Natural killer cell (primary cell): Measurements from ENCODE around the gene CCDC82. TPM values are rescaled to one million over a fixed set of nuclear protein-coding genes. Genes with fewer than 3 reads are reported as not detected.

Experiments
- ATAC-seq, 3 donors: fragments of 150-1000 bp in 2 of 3; fragments of 200-7000 bp in 1 of 3; cut with Tn5 transposase; 1 replicate in 1 of 3; 2 replicates in 2 of 3; pipeline ENCODE4 v1.10.0; 2021; ENCODE audit warnings: mild to moderate bottlenecking in 2 of 3, moderate library complexity in 2 of 3
- DNase-seq, 2 donors: peaks; one replicate each; pipeline versions ENCODE4 v3.0.0 to v3.0.0-alpha.2; 2013 to 2021; ENCODE audit warnings: mixed read lengths in 1 of 2
- H3K27ac ChIP-seq: one replicate; pipeline ENCODE4 v1.5.1; 2013; ENCODE audit warnings: mild to moderate bottlenecking, low read length
- H3K27me3 ChIP-seq: one replicate; pipeline ENCODE4 v1.6.1; 2013; ENCODE audit warnings: low read length; ENCODE audit not compliant: control insufficient read depth, insufficient read depth
- H3K36me3 ChIP-seq: one replicate; pipeline ENCODE4 v1.6.1; 2013; ENCODE audit warnings: low read length; ENCODE audit not compliant: control insufficient read depth, insufficient read depth
- H3K4me1 ChIP-seq: one replicate; pipeline ENCODE4 v1.6.1; 2013; ENCODE audit warnings: low read length; ENCODE audit not compliant: control insufficient read depth, insufficient read depth
- H3K4me3 ChIP-seq: one replicate; pipeline ENCODE4 v1.5.1; 2013; ENCODE audit warnings: low read length
- H3K9me3 ChIP-seq: one replicate; pipeline ENCODE4 v1.6.1; 2013; ENCODE audit warnings: low read length; ENCODE audit not compliant: control insufficient read depth, insufficient read depth
- H3K27ac Mint-ChIP-seq, 2 donors: one replicate each; pipeline ENCODE4 v1.8.0; 2022; ENCODE audit warnings: mild to moderate bottlenecking in 2 of 2, mixed read lengths in 2 of 2, moderate library complexity in 1 of 2
- H3K27me3 Mint-ChIP-seq, 2 donors: one replicate each; pipeline ENCODE4 v1.8.0; 2022; ENCODE audit warnings: low read depth in 2 of 2, mixed read lengths in 2 of 2
- H3K36me3 Mint-ChIP-seq: one replicate; pipeline ENCODE4 v1.8.0; 2022; ENCODE audit warnings: mixed read lengths
- H3K4me1 Mint-ChIP-seq, 2 donors: one replicate each; pipeline ENCODE4 v1.8.0; 2022; ENCODE audit warnings: mixed read lengths in 2 of 2
- H3K4me3 Mint-ChIP-seq: one replicate; pipeline ENCODE4 v1.8.0; 2022; ENCODE audit warnings: mild to moderate bottlenecking, moderate library complexity, mixed read lengths
- H3K9me3 Mint-ChIP-seq, 2 donors: one replicate each; pipeline ENCODE4 v1.8.0; 2022; ENCODE audit warnings: mixed read lengths in 2 of 2
- WGBS: methylation state at CpG from one replicate; pipeline ENCODE4 v1.1.7; 2013; ENCODE audit warnings: missing lambda C conversion rate; ENCODE audit not compliant: insufficient coverage; 5-methylcytosine and 5-hydroxymethylcytosine counted together
- intact Hi-C: fragments of 100-400 bp; cut with micrococcal nuclease; formaldehyde crosslinking; loops from one replicate; pipeline ENCODE4 v1.14.2; 2022
- total RNA-seq, 4 donors: library from RNA; stranded (reverse); fragments of 120-200 nt in 1 of 4; gene quantifications; one replicate each; pipeline versions ENCODE4 v1.2.3 to v1.2.4, GENCODE V29; 2013 to 2022
- TF ChIP-seq, protein P1 (sequence below): fragments of 200-600 bp; IDR thresholded peaks from one replicate; pipeline ENCODE4 v1.8.0; 2022; ENCODE audit warnings: antibody characterized with exemption

CCDC82 gene
- total RNA-seq, 3 donors from 2014 or later (not counting 1 experiment from before 2014, with no cell fraction given): 36.2 to 42.1 (median 38.0) TPM

DNA sequence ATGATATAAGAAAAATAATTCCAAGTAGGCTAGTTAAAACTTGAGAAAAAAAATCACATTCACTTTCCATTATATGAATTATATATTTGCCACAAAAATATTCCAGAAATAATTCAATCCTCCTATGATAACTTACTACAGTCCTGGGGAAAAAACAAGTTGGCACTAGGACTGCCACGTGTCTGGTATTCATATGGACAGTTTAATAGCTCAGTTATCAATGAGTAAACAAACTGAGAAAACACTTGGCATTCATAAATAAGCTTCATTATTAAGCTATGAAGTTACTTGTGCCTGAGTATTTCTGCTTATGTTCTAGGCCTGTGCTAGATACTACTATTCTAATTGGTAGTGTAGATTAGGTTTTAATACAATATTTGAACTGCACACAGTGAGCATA is 24.2 kb downstream of the CCDC82 start:
- H3K36me3 Mint-ChIP-seq: peaks cover 11% of the 10 kb centered on the region

DNA sequence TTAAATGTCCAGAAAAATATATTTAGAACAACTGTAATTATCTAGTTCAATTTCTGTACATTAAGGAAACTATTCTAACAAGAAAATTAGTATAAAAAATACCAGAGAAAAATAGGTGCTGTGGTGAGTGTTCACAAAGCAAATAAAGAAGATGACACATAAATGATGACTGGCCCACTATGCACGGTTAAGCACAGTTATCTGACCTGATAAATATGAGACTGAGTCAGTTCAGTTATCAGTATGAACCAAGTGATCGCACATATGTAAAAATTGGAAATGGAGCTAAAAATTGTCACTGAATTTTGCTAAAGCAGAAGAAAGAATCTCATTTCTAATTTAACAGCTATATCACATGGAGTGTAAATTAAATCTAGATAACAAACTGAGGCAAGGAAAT is 27.9 kb downstream of the CCDC82 start:
- Mint-ChIP-seq H3K4me3 (no peak overlapping the region), H3K4me1 (peaks cover 6 to 11% of the 10 kb centered on the region in 2 donors), H3K27ac (no peak overlapping the region), H3K36me3 (peaks cover 8% of the 10 kb centered on the region), H3K9me3 (no peaks in the 10 kb centered on the region), H3K27me3 (no peaks in the 10 kb centered on the region)
- Histone ChIP-seq H3K4me1 (no peaks in the 10 kb centered on the region), H3K4me3 (no peak overlapping the region), H3K9me3 (no peaks in the 10 kb centered on the region), H3K27ac (no peak overlapping the region), H3K27me3 (no peaks in the 10 kb centered on the region), H3K36me3 (peaks cover 52% of the 10 kb centered on the region)
- TF ChIP-seq, protein P1, sequence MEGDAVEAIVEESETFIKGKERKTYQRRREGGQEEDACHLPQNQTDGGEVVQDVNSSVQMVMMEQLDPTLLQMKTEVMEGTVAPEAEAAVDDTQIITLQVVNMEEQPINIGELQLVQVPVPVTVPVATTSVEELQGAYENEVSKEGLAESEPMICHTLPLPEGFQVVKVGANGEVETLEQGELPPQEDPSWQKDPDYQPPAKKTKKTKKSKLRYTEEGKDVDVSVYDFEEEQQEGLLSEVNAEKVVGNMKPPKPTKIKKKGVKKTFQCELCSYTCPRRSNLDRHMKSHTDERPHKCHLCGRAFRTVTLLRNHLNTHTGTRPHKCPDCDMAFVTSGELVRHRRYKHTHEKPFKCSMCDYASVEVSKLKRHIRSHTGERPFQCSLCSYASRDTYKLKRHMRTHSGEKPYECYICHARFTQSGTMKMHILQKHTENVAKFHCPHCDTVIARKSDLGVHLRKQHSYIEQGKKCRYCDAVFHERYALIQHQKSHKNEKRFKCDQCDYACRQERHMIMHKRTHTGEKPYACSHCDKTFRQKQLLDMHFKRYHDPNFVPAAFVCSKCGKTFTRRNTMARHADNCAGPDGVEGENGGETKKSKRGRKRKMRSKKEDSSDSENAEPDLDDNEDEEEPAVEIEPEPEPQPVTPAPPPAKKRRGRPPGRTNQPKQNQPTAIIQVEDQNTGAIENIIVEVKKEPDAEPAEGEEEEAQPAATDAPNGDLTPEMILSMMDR: no peak
- WGBS: 83% methylated on average over 1 of the region's 2 CpGs
- intact Hi-C loops: no loop called here
- DNase-seq: no peak
- ATAC-seq: no peak

More for the DNA sequence above, 24.2 kb downstream of the CCDC82 start:
- Histone ChIP-seq H3K36me3 (peaks cover 45% of the 10 kb centered on the region), H3K4me1 (no peaks in the 10 kb centered on the region), H3K9me3 (no peaks in the 10 kb centered on the region), H3K27me3 (no peaks in the 10 kb centered on the region), H3K4me3 (no peak overlapping the region), H3K27ac (no peak overlapping the region)
- intact Hi-C loops: no loop called here
- Mint-ChIP-seq H3K27me3 (no peaks in the 10 kb centered on the region), H3K4me1 (no peaks in the 10 kb centered on the region), H3K27ac (no peak overlapping the region), H3K4me3 (no peak overlapping the region), H3K9me3 (no peaks in the 10 kb centered on the region)
- TF ChIP-seq, protein P1: no peak
- 100% methylated on average over 1 of the region's 1 CpG for WGBS
- DNase-seq (no peak), ATAC-seq (no peak)

DNA sequence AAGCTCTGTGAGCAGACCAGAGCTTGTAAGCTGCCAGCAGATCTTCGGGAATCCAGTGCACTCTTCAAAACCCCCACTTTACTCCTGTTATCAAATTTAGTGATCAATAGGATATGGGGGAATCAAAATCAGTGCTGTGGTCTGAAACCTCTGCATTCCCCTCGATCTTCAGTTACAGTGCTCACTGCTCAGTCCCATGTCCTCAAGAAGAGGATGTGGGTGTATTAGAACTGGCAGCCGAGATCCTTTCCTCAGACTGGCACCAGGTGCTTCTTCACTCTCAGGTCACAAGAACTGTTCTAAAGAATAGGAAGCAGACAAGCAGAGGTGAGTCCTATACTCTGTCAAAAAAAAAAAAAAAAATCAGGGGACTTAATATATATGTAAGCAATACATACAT is 31.4 kb downstream of the CCDC82 start:
- WGBS: 89% methylated on average over 2 of the region's 3 CpGs
- TF ChIP-seq, protein P1: no peak
- intact Hi-C loops: no loop called here
- no peak overlapping the region for H3K4me3 Mint-ChIP-seq
- ATAC-seq (no peak), DNase-seq (no peak)
- H3K4me1 Mint-ChIP-seq: peaks cover 6 to 11% of the 10 kb centered on the region in 2 donors
- H3K27ac Mint-ChIP-seq: peak overlapping the region in 1 of 2 donors; percentile 21
- H3K36me3 ChIP-seq: peaks cover 49% of the 10 kb centered on the region
- peaks cover 13% of the 10 kb centered on the region for H3K36me3 Mint-ChIP-seq
- no peak overlapping the region for H3K4me3 ChIP-seq
- H3K9me3 ChIP-seq: no peaks in the 10 kb centered on the region
- H3K27me3 Mint-ChIP-seq: no peaks in the 10 kb centered on the region
- no peaks in the 10 kb centered on the region for H3K4me1 ChIP-seq
- H3K27me3 ChIP-seq: no peaks in the 10 kb centered on the region
- no peaks in the 10 kb centered on the region for H3K9me3 Mint-ChIP-seq
- H3K27ac ChIP-seq: no peak overlapping the region

DNA sequence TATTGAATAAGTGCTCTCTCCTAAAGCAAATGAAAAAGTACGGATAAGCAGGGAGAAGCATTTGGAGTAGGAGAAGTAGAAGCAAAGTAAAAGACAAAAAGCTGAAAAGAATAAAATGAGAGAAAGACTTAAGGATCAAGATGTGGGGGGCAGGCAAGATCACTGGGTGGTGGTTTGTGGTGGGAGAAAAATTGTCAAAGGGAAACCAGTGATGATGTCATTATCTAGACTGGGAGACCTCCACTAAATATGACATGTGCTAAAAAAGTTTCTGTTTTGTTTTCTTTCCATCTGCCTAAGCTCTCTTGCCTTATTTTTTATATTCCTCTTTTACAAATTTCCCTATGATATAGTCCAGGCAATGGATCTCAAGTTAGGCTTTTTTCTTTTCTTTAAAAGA is 31.9 kb downstream of the CCDC82 start:
- no peaks in the 10 kb centered on the region for H3K4me1 ChIP-seq
- H3K4me3 ChIP-seq: no peak overlapping the region
- TF ChIP-seq, protein P1: no peak
- no peak overlapping the region for H3K27ac ChIP-seq
- intact Hi-C loops: no loop called here
- ATAC-seq (peak in 2 of 3 donors; percentile 26 to 30), DNase-seq (peak in 1 of 2 donors; percentile 29)
- H3K27ac Mint-ChIP-seq: no peak overlapping the region
- H3K36me3 ChIP-seq: peaks cover 52% of the 10 kb centered on the region
- no peaks in the 10 kb centered on the region for H3K27me3 ChIP-seq
- H3K36me3 Mint-ChIP-seq: peaks cover 13% of the 10 kb centered on the region
- no peak overlapping the region for H3K4me3 Mint-ChIP-seq
- H3K27me3 Mint-ChIP-seq: no peaks in the 10 kb centered on the region
- no peaks in the 10 kb centered on the region for H3K9me3 Mint-ChIP-seq
- H3K9me3 ChIP-seq: no peaks in the 10 kb centered on the region
- peaks cover 6 to 11% of the 10 kb centered on the region in 2 donors for H3K4me1 Mint-ChIP-seq
- 97% methylated on average over 1 of the region's 1 CpG for WGBS
